Pancreas (tissue), 10 donors: ENCODE measurements around the gene CCDC7. TPM values are rescaled to one million over a fixed set of nuclear protein-coding genes. Genes with fewer than 3 reads are reported as not detected.

Source experiments
- ATAC-seq, 4 donors: fragments of 200-7000 bp; cut with Tn5 transposase; one replicate each; pipeline versions ENCODE4 v1.8.0 to v1.9.1; 2020; ENCODE audit warnings: mild to moderate bottlenecking in 4 of 4, moderate library complexity in 4 of 4
- DNase-seq, 6 donors: peaks; one replicate each; pipeline ENCODE4 v3.0.0-alpha.2; 2020
- FAIRE-seq: peaks from 2 replicates; lab custom pipeline; 2012; peaks lifted over from hg19 to GRCh38; lab: Jason Lieb, UNC
- H3K27ac ChIP-seq, 4 donors: fragments of 200-600 bp; sonication (generic); 1 replicate in 3 of 4; 2 replicates in 1 of 4; pipeline versions ENCODE4 v1.5.0 to v1.8.0; 2020
- H3K27me3 ChIP-seq, 4 donors: fragments of 200-600 bp; one replicate each; pipeline ENCODE4 v1.8.0; 2021
- H3K36me3 ChIP-seq, 3 donors: fragments of 200-600 bp; sonication (generic) in 1 of 3; one replicate each; pipeline versions ENCODE4 v1.5.0 to v1.8.0; 2020 to 2021
- H3K4me1 ChIP-seq, 3 donors: fragments of 200-600 bp; one replicate each; pipeline ENCODE4 v1.8.0; 2021
- H3K4me3 ChIP-seq, 4 donors: fragments of 200-600 bp; sonication (generic) in 2 of 4; one replicate each; pipeline versions ENCODE4 v1.5.0 to v1.8.0; 2020 to 2021
- H3K9me3 ChIP-seq, 4 donors: fragments of 200-600 bp; one replicate each; pipeline ENCODE4 v1.8.0; 2021
- CTCF ChIP-seq, 4 donors: fragments of 200-600 bp; sonication (generic) in 3 of 4; IDR thresholded peaks; one replicate each; pipeline versions ENCODE4 v1.5.0 to v1.8.0; 2021; ENCODE audit warnings: antibody characterized with exemption in 4 of 4
- WGBS, 2 donors: extraction: QIAGEN DNeasy Blood & Tissue Kit; methylation state at CpG; one replicate each; pipeline ENCODE4 v1.1.7; 2013; 5-methylcytosine and 5-hydroxymethylcytosine counted together
- intact Hi-C, 3 donors: fragments of 100-400 bp; cut with DNase I; formaldehyde crosslinking; loops; one replicate each; pipeline versions ENCODE4 v1.11.1 to v1.14.2; 2022
- polyA plus RNA-seq, 2 donors: library from polyadenylated mRNA; stranded (reverse); fragments of 200-250 nt; gene quantifications; one replicate each; pipeline ENCODE4 v1.2.3, GENCODE V29; 2013
- total RNA-seq, 6 donors: library from RNA; stranded (reverse); fragmentation: NEBNext Ultra II Directional in 4 of 6; extraction: Animal tissue kit (Norgen Biotek cat#: 25700) in 4 of 6; gene quantifications; one replicate each; pipeline versions ENCODE4 v1.2.1 to v1.2.4, GENCODE V29; 2021 to 2023
- donor health status: healthy with polysubstance abuse.
- donor health status: DM: no; HTN: no; CAD: no; lungs with moderate emphysema.
- donor health status: DM: no; HTN: no; CAD: no.
- donor health status: control.
- donor health status: control.
- donor health status: Bipolar disorder and iron deficiency.
- donor health status: DM: yes; HTN: yes; CAD: no.
- donor health status: DM: no; HTN: no; CAD: no.
- donor health status: DM: no; HTN: no; CAD: no.
- donor health status: DM: yes; HTN: yes; CAD: no.

The CCDC7 gene
- total and polyA plus RNA-seq, 8 donors, result 1.8 to 15.8 (median 7.8) TPM

DNA sequence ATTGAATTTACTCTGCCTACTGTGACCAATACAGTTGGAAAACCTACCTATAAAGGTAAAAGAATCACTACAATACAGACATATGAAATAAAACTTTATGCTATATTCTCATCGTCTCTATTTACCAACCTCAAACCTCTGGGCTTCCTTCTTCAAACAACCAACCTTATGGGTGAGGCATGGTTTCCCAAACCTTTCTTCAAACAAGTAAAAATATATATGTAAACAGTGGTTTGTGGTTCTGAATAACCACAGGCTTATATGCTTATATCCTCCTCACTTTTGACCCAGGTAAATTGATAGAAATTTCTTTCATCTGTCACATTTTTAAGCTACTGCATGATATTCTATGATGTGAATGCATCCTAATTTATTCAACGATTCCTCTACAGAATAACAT is 408.5 kb downstream of the CCDC7 start:
- Histone ChIP-seq H3K9me3 (no peaks in the 10 kb centered on the region), H3K27me3 (no peaks in the 10 kb centered on the region), H3K27ac (no peak overlapping the region), H3K4me1 (no peaks in the 10 kb centered on the region), H3K36me3 (no peaks in the 10 kb centered on the region), H3K4me3 (no peak overlapping the region)
- TF ChIP-seq CTCF (IDR thresholded peaks at IDR 0.05), result no peak
- no peak for DNase-seq
- ATAC-seq, result no peak
- FAIRE-seq, result no peak
- WGBS, 2 donors, result 87 to 95% methylated on average over 2 of the region's 2 CpGs
- intact Hi-C loops, result no loop called here

GRCh38 chr10:32865170-32865569 is 419.2 kb downstream of the CCDC7 start:
- no peak for FAIRE-seq
- 77 to 95% methylated on average over 1 of the region's 1 CpG for WGBS, 2 donors
- Histone ChIP-seq H3K27ac (no peak overlapping the region), H3K9me3 (no peaks in the 10 kb centered on the region), H3K4me1 (no peaks in the 10 kb centered on the region), H3K4me3 (no peak overlapping the region), H3K36me3 (no peaks in the 10 kb centered on the region), H3K27me3 (no peaks in the 10 kb centered on the region)
- ATAC-seq, result no peak
- DNase-seq, result no peak
- no peak for TF ChIP-seq CTCF (IDR thresholded peaks at IDR 0.05)
- intact Hi-C loops, result no loop called here

DNA sequence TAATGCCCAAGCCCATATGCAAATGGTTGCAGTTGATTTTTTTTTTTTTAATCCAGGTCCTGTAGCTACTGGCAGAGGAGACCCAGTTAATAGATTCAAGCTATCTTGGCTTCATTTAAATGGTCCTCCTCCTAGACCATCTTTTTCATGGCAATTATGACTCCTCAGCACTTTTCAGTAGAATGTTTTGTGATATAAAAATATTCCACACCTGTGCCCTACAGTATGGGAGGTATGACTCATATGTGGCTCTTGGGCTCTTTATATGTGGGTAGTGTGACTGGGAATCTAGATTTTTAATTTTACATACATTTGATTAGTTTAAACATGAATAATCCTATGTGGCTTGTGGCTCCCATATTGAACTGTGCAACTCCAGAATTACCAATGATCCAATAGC is 432.0 kb downstream of the CCDC7 start:
- H3K4me1 ChIP-seq, result no peaks in the 10 kb centered on the region
- DNase-seq, result no peak
- no peak for FAIRE-seq
- H3K9me3 ChIP-seq, result no peaks in the 10 kb centered on the region
- H3K27ac ChIP-seq, result no peak overlapping the region
- H3K4me3 ChIP-seq, result no peak overlapping the region
- H3K27me3 ChIP-seq, result no peaks in the 10 kb centered on the region
- no peak for ATAC-seq
- H3K36me3 ChIP-seq, result no peaks in the 10 kb centered on the region
- intact Hi-C loops, result no loop called here
- TF ChIP-seq CTCF (IDR thresholded peaks at IDR 0.05), result no peak

- H3K4me1 ChIP-seq, result no peaks in the 10 kb centered on the region
- H3K27me3 ChIP-seq, result no peaks in the 10 kb centered on the region
- H3K27ac ChIP-seq, result no peak overlapping the region
- FAIRE-seq (no peak), ATAC-seq (no peak), DNase-seq (no peak)
- TF ChIP-seq CTCF (IDR thresholded peaks at IDR 0.05), result no peak
- no peaks in the 10 kb centered on the region for H3K9me3 ChIP-seq
- no peaks in the 10 kb centered on the region for H3K36me3 ChIP-seq
- no peak overlapping the region for H3K4me3 ChIP-seq
- intact Hi-C loops, result no loop called here
Observed at GRCh38 chr10:32878646-32879045, 432.7 kb downstream of the CCDC7 start.

GRCh38 chr10:32882076-32882475 is 436.1 kb downstream of the CCDC7 start:
- Histone ChIP-seq H3K4me1 (no peaks in the 10 kb centered on the region), H3K9me3 (no peaks in the 10 kb centered on the region), H3K27me3 (no peaks in the 10 kb centered on the region), H3K4me3 (no peak overlapping the region), H3K27ac (no peak overlapping the region), H3K36me3 (no peaks in the 10 kb centered on the region)
- no peak for ATAC-seq
- intact Hi-C loops, result no loop called here
- DNase-seq, result no peak
- WGBS, 2 donors, result 73 to 77% methylated on average over 6 of the region's 6 CpGs
- no peak for FAIRE-seq
- TF ChIP-seq CTCF (IDR thresholded peaks at IDR 0.05), result no peak
